K562 treated with DMSO at 1 percent for 48 hours (cell line): Measurements from ENCODE around the gene FAM53B. TPM values are rescaled to one million over a fixed set of nuclear protein-coding genes. Genes with fewer than 3 reads are reported as not detected.

ENCODE experiments used
- total RNA-seq: library from RNA; unstranded; fragments of 300-600 nt; gene quantifications from 2 replicates; pipeline ENCODE4 v1.2.3, GENCODE V29; 2022; ENCODE audit warnings: low replicate concordance; ENCODE audit errors: extremely low read depth

The FAM53B gene, protein sequence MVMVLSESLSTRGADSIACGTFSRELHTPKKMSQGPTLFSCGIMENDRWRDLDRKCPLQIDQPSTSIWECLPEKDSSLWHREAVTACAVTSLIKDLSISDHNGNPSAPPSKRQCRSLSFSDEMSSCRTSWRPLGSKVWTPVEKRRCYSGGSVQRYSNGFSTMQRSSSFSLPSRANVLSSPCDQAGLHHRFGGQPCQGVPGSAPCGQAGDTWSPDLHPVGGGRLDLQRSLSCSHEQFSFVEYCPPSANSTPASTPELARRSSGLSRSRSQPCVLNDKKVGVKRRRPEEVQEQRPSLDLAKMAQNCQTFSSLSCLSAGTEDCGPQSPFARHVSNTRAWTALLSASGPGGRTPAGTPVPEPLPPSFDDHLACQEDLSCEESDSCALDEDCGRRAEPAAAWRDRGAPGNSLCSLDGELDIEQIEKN
- total RNA-seq = not detected in 2 replicates

GRCh38 chr10:124744102-124745050, at the start of gene FAM53B:
TSS of gene FAM53B (minus strand) at chr10:124744378. CDS start at chr10:124706713, 37,665 bp downstream.

GRCh38 chr10:124791547-124792348, 47.6 kb upstream of the FAM53B start, which contains the start of gene EEF1AKMT2:
TSS of gene EEF1AKMT2 (minus strand) at chr10:124791887. CDS start at chr10:124791833, 54 bp downstream.

Other genes starting within 250 kb of the FAM53B start
- not detected in 2 replicates for gene EEF1AKMT2, start 47.5 kb upstream of the FAM53B start, total RNA-seq
- gene ABRAXAS2, start 57.4 kb upstream of the FAM53B start, total RNA-seq = not detected in 2 replicates
- gene ZRANB1, start 197.7 kb upstream of the FAM53B start, total RNA-seq = not detected in 2 replicates